SU-DHL-6 (cell line): Measurements from ENCODE around the gene TOP1.

Experiments used
- H2AFZ ChIP-seq: fragments of 200-600 bp; sonication (generic); 2 replicates; pipeline ENCODE4 v1.6.1; 2014; ENCODE audit warnings: low read depth, mild to moderate bottlenecking, moderate library complexity, mixed read lengths, antibody characterized with exemption, low read length; ENCODE audit not compliant: severe bottlenecking
- H3F3A ChIP-seq: fragments of 200-600 bp; shearing (Covaris generic); 2 replicates; pipeline ENCODE4 v1.6.0; 2016; ENCODE audit warnings: antibody characterized with exemption, mild to moderate bottlenecking; ENCODE audit not compliant: insufficient read depth
- H3K27ac ChIP-seq: fragments of 200-600 bp; sonication (generic); 2 replicates; pipeline ENCODE4 v1.5.1; 2016; ENCODE audit warnings: low read depth, mild to moderate bottlenecking, low read length, moderate library complexity, mixed read lengths
- H3K27me3 ChIP-seq: fragments of 200-600 bp; sonication (generic), shearing (Covaris generic); 2 replicates; pipeline ENCODE4 v1.6.0; 2014; ENCODE audit warnings: mild to moderate bottlenecking, low read length
- H3K36me3 ChIP-seq: fragments of 200-600 bp; sonication (generic); 2 replicates; pipeline ENCODE4 v1.6.1; 2014; ENCODE audit warnings: mild to moderate bottlenecking, low read length, mixed read lengths
- H3K4me2 ChIP-seq: fragments of 300-600, 200-600 bp; shearing (Covaris generic), sonication (generic); 2 replicates; pipeline ENCODE4 v1.6.0; 2014; ENCODE audit warnings: low read length, low read depth, mild to moderate bottlenecking; ENCODE audit not compliant: poor library complexity, severe bottlenecking
- H3K4me3 ChIP-seq: fragments of 200-600 bp; sonication (generic); 2 replicates; pipeline ENCODE4 v1.5.1; 2014; ENCODE audit warnings: antibody characterized with exemption, low read length, mild to moderate bottlenecking, mixed read lengths; ENCODE audit not compliant: insufficient read depth, poor library complexity, severe bottlenecking
- H3K79me2 ChIP-seq: fragments of 200-600 bp; sonication (generic); 2 replicates; pipeline ENCODE4 v1.6.1; 2014; ENCODE audit warnings: mild to moderate bottlenecking, low read length, moderate library complexity; ENCODE audit not compliant: insufficient read depth
- H3K9ac ChIP-seq: fragments of 200-600 bp; sonication (generic); 2 replicates; pipeline ENCODE4 v1.7.0; 2014; ENCODE audit warnings: mild to moderate bottlenecking, low read length
- H3K9me2 ChIP-seq: fragments of 200-600 bp; sonication (generic); replicated peaks from 2 replicates; pipeline ENCODE4 v1.6.1; 2014; ENCODE audit warnings: low read length; ENCODE audit not compliant: insufficient read depth
- H3K9me3 ChIP-seq: fragments of 200-600 bp; sonication (generic); 2 replicates; pipeline ENCODE4 v1.6.1; 2014; ENCODE audit warnings: low read length, mixed read lengths; ENCODE audit not compliant: insufficient read depth
- H4K20me1 ChIP-seq: fragments of 200-600 bp; sonication (generic); 2 replicates; pipeline ENCODE4 v1.6.1; 2014; ENCODE audit warnings: low read depth, mild to moderate bottlenecking, antibody characterized with exemption, low read length, moderate library complexity, mixed read lengths
- CTCF ChIP-seq: fragments of 200-600 bp; sonication (generic); IDR thresholded peaks from one replicate; pipeline ENCODE4 v1.5.1; 2017; ENCODE audit warnings: antibody characterized with exemption, mild to moderate bottlenecking, low read length, moderate library complexity; ENCODE audit not compliant: insufficient read depth, poor library complexity, severe bottlenecking
- EZH2phosphoT487 ChIP-seq: fragments of 200-600 bp; sonication (generic), shearing (Covaris generic); conservative IDR thresholded peaks from 2 replicates; pipeline ENCODE4 v1.6.1; 2018; ENCODE audit warnings: mild to moderate bottlenecking, antibody characterized with exemption, low read length, moderate library complexity, mixed read lengths

Gene TOP1

GRCh38 chr20:41045671-41046070 is 17.0 kb downstream of the TOP1 start:
- TF ChIP-seq EZH2phosphoT487: no peak
- TF ChIP-seq CTCF: no peak
- no peak overlapping the region for H3K27ac ChIP-seq

GRCh38 chr20:41046716-41047115 is 18.1 kb downstream of the TOP1 start:
- Histone ChIP-seq H3K27ac (peak overlapping the region; percentile 21; the same call in 1 of the 2 replicates), H3K4me2 (peak overlapping the region; percentile 43), H3K4me3 (no peak overlapping the region), H3K27me3 (no peaks in the 10 kb centered on the region), H3K36me3 (no peaks in the 10 kb centered on the region), H3K79me2 (peaks cover 100% of the 10 kb centered on the region), H3K9me2 (no peaks in the 10 kb centered on the region), H3K9ac (no peak overlapping the region), H2AFZ (no peak overlapping the region), H3F3A (peaks cover 15% of the 10 kb centered on the region; the same call in 1 of the 2 replicates), H3K9me3 (no peaks in the 10 kb centered on the region), H4K20me1 (no peaks in the 10 kb centered on the region; the same call in 1 of the 2 replicates)
- no peak for TF ChIP-seq CTCF
- no peak for TF ChIP-seq EZH2phosphoT487

More at GRCh38 chr20:41045671-41046070, 17.0 kb downstream of the TOP1 start:
- H3K36me3 ChIP-seq: no peaks in the 10 kb centered on the region
- peaks cover 100% of the 10 kb centered on the region for H3K79me2 ChIP-seq
- peaks cover 15% of the 10 kb centered on the region; the same call in 1 of the 2 replicates for H3F3A ChIP-seq
- no peak overlapping the region for H3K4me3 ChIP-seq
- no peak overlapping the region for H3K9ac ChIP-seq
- no peak overlapping the region for H2AFZ ChIP-seq
- no peaks in the 10 kb centered on the region; the same call in 1 of the 2 replicates for H4K20me1 ChIP-seq
- no peaks in the 10 kb centered on the region for H3K9me3 ChIP-seq
- H3K27me3 ChIP-seq: no peaks in the 10 kb centered on the region
- no peak overlapping the region for H3K4me2 ChIP-seq
- no peaks in the 10 kb centered on the region for H3K9me2 ChIP-seq

- Histone ChIP-seq H4K20me1 (no peaks in the 10 kb centered on the region; the same call in 1 of the 2 replicates), H3K27ac (peak overlapping the region; percentile 24), H2AFZ (no peak overlapping the region), H3K27me3 (no peaks in the 10 kb centered on the region), H3K4me3 (peak overlapping the region; percentile 24), H3K9me2 (no peaks in the 10 kb centered on the region), H3K79me2 (peaks cover 100% of the 10 kb centered on the region), H3K4me2 (peak overlapping the region; percentile 43), H3K36me3 (no peaks in the 10 kb centered on the region), H3K9me3 (no peaks in the 10 kb centered on the region), H3K9ac (no peak overlapping the region), H3F3A (peaks cover 15% of the 10 kb centered on the region; the same call in 1 of the 2 replicates)
- no peak for TF ChIP-seq EZH2phosphoT487
- TF ChIP-seq CTCF: no peak
Measured at GRCh38 chr20:41047279-41047974, 18.8 kb downstream of the TOP1 start.
